IPS-20b (cell line): ENCODE data around the gene ZFYVE9.

ENCODE experiments used
- H3K27ac ChIP-seq: one replicate; pipeline ENCODE4 v1.5.1; 2013; ENCODE audit warnings: low read length
- H3K27me3 ChIP-seq: 2 replicates; pipeline ENCODE4 v1.6.1; 2013; ENCODE audit warnings: mild to moderate bottlenecking, low read length, inconsistent platforms; ENCODE audit not compliant: insufficient read depth
- H3K36me3 ChIP-seq: 2 replicates; pipeline ENCODE4 v1.6.1; 2013; ENCODE audit warnings: low read depth, mild to moderate bottlenecking, inconsistent platforms, low read length, moderate library complexity; ENCODE audit not compliant: insufficient read depth
- H3K4me1 ChIP-seq: 2 replicates; pipeline ENCODE4 v1.6.1; 2013; ENCODE audit warnings: mild to moderate bottlenecking, control low read depth, inconsistent platforms, low read length, moderate library complexity; ENCODE audit not compliant: insufficient read depth
- H3K4me3 ChIP-seq: 2 replicates; pipeline ENCODE4 v1.5.1; 2013; ENCODE audit warnings: mild to moderate bottlenecking, low read length, inconsistent platforms
- H3K9ac ChIP-seq: 2 replicates; pipeline ENCODE4 v1.6.1; 2013; ENCODE audit warnings: low read depth, mild to moderate bottlenecking, inconsistent platforms, low read length, moderate library complexity
- H3K9me3 ChIP-seq: 2 replicates; pipeline ENCODE4 v1.6.1; 2013; ENCODE audit warnings: mild to moderate bottlenecking, low read depth, low read length, inconsistent platforms; ENCODE audit not compliant: insufficient read depth

Gene ZFYVE9

GRCh38 chr1:52334906-52335528 is 193.1 kb downstream of the ZFYVE9 start:
- Histone ChIP-seq H3K36me3 (peaks cover 4% of the 10 kb centered on the region; the same call in 1 of the 2 replicates), H3K9me3 (no peaks in the 10 kb centered on the region)

GRCh38 chr1:52337439-52337838 is 195.6 kb downstream of the ZFYVE9 start:
- Histone ChIP-seq H3K27ac (no peak overlapping the region), H3K36me3 (peaks cover 7% of the 10 kb centered on the region; the same call in 1 of the 2 replicates), H3K27me3 (no peaks in the 10 kb centered on the region)

More at GRCh38 chr1:52334906-52335528, 193.1 kb downstream of the ZFYVE9 start:
- H3K27ac ChIP-seq: no peak overlapping the region
- no peak overlapping the region for H3K4me3 ChIP-seq
- H3K4me1 ChIP-seq: no peaks in the 10 kb centered on the region
- H3K27me3 ChIP-seq: no peaks in the 10 kb centered on the region
- H3K9ac ChIP-seq: no peak overlapping the region

GRCh38 chr1:52341655-52342260 is 199.9 kb downstream of the ZFYVE9 start:
- H3K9ac ChIP-seq: no peak overlapping the region
- no peak overlapping the region for H3K27ac ChIP-seq
- peaks cover 3% of the 10 kb centered on the region; the same call in 1 of the 2 replicates for H3K36me3 ChIP-seq
- no peaks in the 10 kb centered on the region for H3K9me3 ChIP-seq
- no peaks in the 10 kb centered on the region for H3K27me3 ChIP-seq
- no peaks in the 10 kb centered on the region for H3K4me1 ChIP-seq
- H3K4me3 ChIP-seq: no peak overlapping the region

More at GRCh38 chr1:52337439-52337838, 195.6 kb downstream of the ZFYVE9 start:
- Histone ChIP-seq H3K9ac (no peak overlapping the region), H3K9me3 (no peaks in the 10 kb centered on the region), H3K4me3 (no peak overlapping the region), H3K4me1 (no peaks in the 10 kb centered on the region)

GRCh38 chr1:52343979-52344378 is 202.1 kb downstream of the ZFYVE9 start:
- Histone ChIP-seq H3K27ac (no peak overlapping the region), H3K9me3 (no peaks in the 10 kb centered on the region), H3K36me3 (peaks cover 3% of the 10 kb centered on the region; the same call in 1 of the 2 replicates), H3K4me3 (no peak overlapping the region), H3K9ac (no peak overlapping the region), H3K27me3 (no peaks in the 10 kb centered on the region), H3K4me1 (no peaks in the 10 kb centered on the region)

- Histone ChIP-seq H3K27ac (no peak overlapping the region), H3K9me3 (no peaks in the 10 kb centered on the region), H3K9ac (no peak overlapping the region), H3K4me1 (0 out of 2 replicates have a peak, but pooled peaks cover 2% of the 10 kb centered on the region), H3K36me3 (peaks cover under 1% of the 10 kb centered on the region; the same call in 1 of the 2 replicates), H3K4me3 (no peak overlapping the region), H3K27me3 (no peaks in the 10 kb centered on the region)
Observed at GRCh38 chr1:52345252-52345651, 203.4 kb downstream of the ZFYVE9 start.

GRCh38 chr1:52346653-52347052 is 204.8 kb downstream of the ZFYVE9 start:
- Histone ChIP-seq H3K4me3 (no peak overlapping the region), H3K27ac (no peak overlapping the region), H3K9me3 (no peaks in the 10 kb centered on the region), H3K4me1 (peaks cover 13% of the 10 kb centered on the region; the same call in 1 of the 2 replicates), H3K9ac (no peak overlapping the region), H3K27me3 (no peaks in the 10 kb centered on the region), H3K36me3 (no peaks in the 10 kb centered on the region; the same call in 1 of the 2 replicates)

GRCh38 chr1:52348704-52349300 is 206.9 kb downstream of the ZFYVE9 start:
- Histone ChIP-seq H3K4me3 (no peak overlapping the region), H3K27ac (no peak overlapping the region), H3K9ac (no peak overlapping the region), H3K27me3 (no peaks in the 10 kb centered on the region), H3K36me3 (peaks cover 18% of the 10 kb centered on the region), H3K4me1 (peaks cover 13% of the 10 kb centered on the region; the same call in 1 of the 2 replicates), H3K9me3 (no peaks in the 10 kb centered on the region)

- H3K27me3 ChIP-seq: no peaks in the 10 kb centered on the region
- H3K36me3 ChIP-seq: peaks cover 57% of the 10 kb centered on the region
Observed at GRCh38 chr1:52352690-52353089, 210.8 kb downstream of the ZFYVE9 start.

GRCh38 chr1:52355436-52355835 is 213.5 kb downstream of the ZFYVE9 start:
- peaks cover 9% of the 10 kb centered on the region; the same call in 1 of the 2 replicates for H3K4me1 ChIP-seq
- no peaks in the 10 kb centered on the region for H3K27me3 ChIP-seq
- no peaks in the 10 kb centered on the region for H3K9me3 ChIP-seq
- peaks cover 84% of the 10 kb centered on the region for H3K36me3 ChIP-seq
- H3K4me3 ChIP-seq: no peak overlapping the region
- no peak overlapping the region for H3K27ac ChIP-seq
- no peak overlapping the region for H3K9ac ChIP-seq

More at GRCh38 chr1:52352690-52353089, 210.8 kb downstream of the ZFYVE9 start:
- no peak overlapping the region for H3K9ac ChIP-seq
- no peak overlapping the region for H3K4me3 ChIP-seq
- H3K27ac ChIP-seq: no peak overlapping the region
- peaks cover 13% of the 10 kb centered on the region; the same call in 1 of the 2 replicates for H3K4me1 ChIP-seq
- no peaks in the 10 kb centered on the region for H3K9me3 ChIP-seq

GRCh38 chr1:52355847-52356505 is 214.1 kb downstream of the ZFYVE9 start:
- H3K9ac ChIP-seq: no peak overlapping the region
- H3K9me3 ChIP-seq: no peaks in the 10 kb centered on the region
- peaks cover 90% of the 10 kb centered on the region for H3K36me3 ChIP-seq
- H3K27me3 ChIP-seq: no peaks in the 10 kb centered on the region
- H3K4me1 ChIP-seq: peaks cover 5% of the 10 kb centered on the region; the same call in 1 of the 2 replicates
- H3K27ac ChIP-seq: no peak overlapping the region
- H3K4me3 ChIP-seq: no peak overlapping the region

- Histone ChIP-seq H3K36me3 (peaks cover 99% of the 10 kb centered on the region), H3K9ac (no peak overlapping the region), H3K27ac (no peak overlapping the region), H3K4me1 (no peaks in the 10 kb centered on the region), H3K27me3 (no peaks in the 10 kb centered on the region), H3K4me3 (no peak overlapping the region), H3K9me3 (no peaks in the 10 kb centered on the region)
Observed at GRCh38 chr1:52356818-52357355, 215.0 kb downstream of the ZFYVE9 start.
